Ishikawa (cell line): Measurements from ENCODE around the gene CAB39.

Experiments
- CEBPB ChIP-seq: IDR thresholded peaks from 2 replicates; pipeline ENCODE4 v1.6.1; 2012
- CREB1 ChIP-seq: IDR thresholded peaks from 2 replicates; pipeline ENCODE4 v1.6.1; 2012; ENCODE audit warnings: low read depth
- EGR1 ChIP-seq: IDR thresholded peaks from 2 replicates; pipeline ENCODE4 v1.6.1; 2012
- EP300 ChIP-seq: IDR thresholded peaks from 2 replicates; pipeline ENCODE4 v1.6.1; 2012; ENCODE audit warnings: borderline replicate concordance
- FOXM1 ChIP-seq: IDR thresholded peaks from 2 replicates; pipeline ENCODE4 v1.6.1; 2012; ENCODE audit warnings: low read depth, borderline replicate concordance
- MAX ChIP-seq: IDR thresholded peaks from 2 replicates; pipeline ENCODE4 v1.6.1; 2012
- NFIC ChIP-seq: IDR thresholded peaks from 2 replicates; pipeline ENCODE4 v1.6.1; 2012
- RAD21 ChIP-seq: IDR thresholded peaks from 2 replicates; pipeline ENCODE4 v1.6.1; 2012; ENCODE audit warnings: low read depth
- REST ChIP-seq: IDR thresholded peaks from 2 replicates; pipeline ENCODE4 v1.6.1; 2012; ENCODE audit warnings: low read depth, mild to moderate bottlenecking
- TAF1 ChIP-seq: IDR thresholded peaks from 2 replicates; pipeline ENCODE4 v1.6.1; 2012; ENCODE audit warnings: low read depth, mild to moderate bottlenecking
- TCF12 ChIP-seq: IDR thresholded peaks from 2 replicates; pipeline ENCODE4 v1.6.1; 2012; ENCODE audit warnings: low read depth
- TEAD4 ChIP-seq: IDR thresholded peaks from 2 replicates; pipeline ENCODE4 v1.6.1; 2012
- USF1 ChIP-seq: IDR thresholded peaks from 2 replicates; pipeline ENCODE4 v1.6.1; 2012
- YY1 ChIP-seq: IDR thresholded peaks from 2 replicates; pipeline ENCODE4 v1.6.1; 2012; ENCODE audit warnings: low read depth
- ZBTB7A ChIP-seq: IDR thresholded peaks from 2 replicates; pipeline ENCODE4 v1.6.1; 2012; ENCODE audit warnings: low read depth

The CAB39 gene

GRCh38 chr2:230797515-230798495 is 85.2 kb downstream of the CAB39 start:
- no peak for TF ChIP-seq CEBPB
- no peak for TF ChIP-seq TCF12
- no peak for TF ChIP-seq YY1
- no peak for TF ChIP-seq TEAD4
- TF ChIP-seq ZBTB7A, result no peak
- TF ChIP-seq NFIC, result no peak

DNA sequence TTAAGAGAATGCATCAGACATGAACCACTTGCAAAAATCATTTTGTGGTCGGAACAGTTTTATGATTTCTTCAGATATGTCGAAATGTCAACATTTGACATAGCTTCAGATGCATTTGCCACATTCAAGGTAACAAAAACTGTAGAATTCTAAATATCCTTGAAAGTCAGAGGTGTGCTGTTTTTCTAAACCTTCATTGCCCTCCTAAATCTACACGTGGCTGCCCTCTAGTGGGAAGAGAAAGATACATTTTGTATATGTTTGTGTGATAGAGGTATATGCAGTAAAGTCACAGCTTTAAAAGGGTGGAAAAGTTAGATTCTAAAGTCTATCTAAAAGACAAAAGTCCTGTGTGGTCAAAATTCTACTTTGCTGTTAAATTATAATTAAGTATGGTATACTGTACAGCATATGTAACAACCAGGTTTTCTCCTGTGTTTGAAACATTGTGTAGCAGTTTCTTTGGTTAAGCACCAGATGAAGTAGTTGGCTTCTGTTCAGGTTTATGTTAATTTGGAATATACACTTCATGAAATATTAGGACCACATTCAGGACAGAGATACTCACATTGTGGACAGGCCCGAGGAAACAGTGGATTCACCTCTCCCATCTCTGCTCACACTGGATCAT is 86.2 kb downstream of the CAB39 start:
- TF ChIP-seq RAD21 (peak; percentile 86), EGR1 (no peak)

DNA sequence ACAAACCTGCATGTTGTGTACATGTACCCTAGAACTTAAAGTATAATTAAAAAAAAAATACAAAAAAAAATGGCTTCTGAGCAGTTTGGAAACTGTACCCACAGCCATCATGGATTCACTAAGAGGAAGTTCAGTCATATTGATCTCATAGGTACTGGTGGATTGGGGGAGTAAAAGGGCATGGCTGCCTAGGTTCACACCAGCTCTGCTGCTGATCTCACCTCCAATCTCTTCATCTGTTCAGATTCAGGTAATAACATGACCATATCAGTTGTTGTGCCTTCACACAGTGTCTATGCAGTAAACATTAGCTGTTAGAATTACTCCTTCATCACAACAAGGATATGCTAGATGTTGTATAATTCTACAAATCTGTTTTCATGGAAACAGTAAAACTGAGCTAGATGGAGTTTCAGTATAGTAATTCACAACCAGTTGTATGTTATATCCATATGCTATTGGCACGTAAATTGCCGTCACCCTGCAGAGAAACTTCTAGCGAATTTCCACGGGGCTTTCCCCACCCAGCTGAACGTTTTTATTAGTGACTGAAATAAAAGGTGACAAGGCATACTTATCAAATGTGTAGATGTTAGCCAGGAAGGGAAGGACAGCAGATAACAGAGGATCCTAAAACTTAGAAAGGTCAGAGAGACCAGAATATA is 92.8 kb downstream of the CAB39 start:
- TF ChIP-seq YY1 (no peak), ZBTB7A (no peak), TAF1 (no peak), TEAD4 (no peak), TCF12 (no peak), USF1 (no peak), CREB1 (no peak), NFIC (no peak), MAX (no peak), FOXM1 (no peak), EGR1 (no peak), EP300 (no peak), RAD21 (no peak), REST (no peak), CEBPB (no peak)

DNA sequence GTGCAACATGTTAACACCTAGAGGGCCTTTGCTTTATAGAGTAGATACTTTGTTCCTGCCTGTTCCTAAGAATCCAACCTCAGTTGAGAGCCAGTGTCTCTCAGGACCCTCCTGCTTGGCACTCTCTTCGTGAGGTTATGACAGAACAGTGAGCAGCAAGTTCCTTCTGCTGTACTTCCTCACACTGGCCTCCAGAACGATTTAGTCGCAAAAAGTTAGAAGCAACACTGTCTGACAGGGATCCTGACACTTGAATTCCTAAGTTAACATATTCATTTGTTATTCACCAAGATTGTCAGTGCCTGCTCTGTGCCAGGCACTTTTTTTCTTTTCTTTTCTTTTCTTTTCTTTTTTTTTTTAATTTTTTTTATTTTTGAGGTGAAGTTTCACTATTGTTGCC is 95.1 kb downstream of the CAB39 start:
- TF ChIP-seq FOXM1, result no peak
- TF ChIP-seq CEBPB, result no peak
- no peak for TF ChIP-seq EGR1
- no peak for TF ChIP-seq TEAD4
- TF ChIP-seq NFIC, result no peak
- no peak for TF ChIP-seq RAD21
- no peak for TF ChIP-seq TCF12
- no peak for TF ChIP-seq MAX
- no peak for TF ChIP-seq EP300
- no peak for TF ChIP-seq YY1

- TF ChIP-seq EGR1 (no peak), EP300 (no peak), MAX (no peak), RAD21 (no peak), TCF12 (no peak), REST (no peak), USF1 (no peak), NFIC (no peak), ZBTB7A (no peak), FOXM1 (no peak), TAF1 (no peak), CEBPB (no peak), CREB1 (no peak)
Observed at GRCh38 chr2:230809015-230809414, 96.4 kb downstream of the CAB39 start.
